HCT116 (cell line): ENCODE data around the gene TACC2.

Experiments used
- ELF1 ChIP-seq: IDR thresholded peaks from 2 replicates; pipeline ENCODE4 v1.6.1; 2012; ENCODE audit warnings: low read depth, borderline replicate concordance
- EZH2 ChIP-seq: fragments of 200-600 bp; sonication (generic); IDR thresholded peaks from 2 replicates; pipeline ENCODE4 v1.6.1; 2017; ENCODE audit warnings: antibody characterized with exemption, mixed run types
- POLR2A ChIP-seq: IDR thresholded peaks from 2 replicates; pipeline ENCODE4 v1.7.0; 2011; ENCODE audit warnings: borderline replicate concordance; ENCODE audit not compliant: insufficient read depth, insufficient read length; ENCODE audit errors: extremely low read depth
- RAD21 ChIP-seq: IDR thresholded peaks from 2 replicates; pipeline ENCODE4 v1.6.1; 2012; ENCODE audit warnings: low read depth, mild to moderate bottlenecking
- REST ChIP-seq: IDR thresholded peaks from 2 replicates; pipeline ENCODE4 v1.6.1; 2012; ENCODE audit warnings: low read depth
- YY1 ChIP-seq: IDR thresholded peaks from 2 replicates; pipeline ENCODE4 v1.6.1; 2011; ENCODE audit warnings: low read length, low read depth, moderate library complexity, mild to moderate bottlenecking; ENCODE audit not compliant: insufficient replicate concordance; ENCODE audit errors: extremely low read depth
- ZNF274 ChIP-seq: fragments of 200-500 bp; sonication (Bioruptor generic); IDR thresholded peaks from 2 replicates; pipeline ENCODE4 v1.6.1; 2014; ENCODE audit warnings: mild to moderate bottlenecking, low read depth, low read length, inconsistent platforms
- TF ChIP-seq, protein P1 (sequence below), 3 experiments: fragments of 200-600 bp in 1 of 3; sonication (generic) in 1 of 3; IDR thresholded peaks in 2 of 3; conservative IDR thresholded peaks in 1 of 3; 2 replicates each; pipeline ENCODE4 v1.5.1; 2012 to 2017; ENCODE audit warnings: low read depth in 2 of 3, low read length in 2 of 3, antibody characterized with exemption in 1 of 3, borderline replicate concordance in 1 of 3, control low read depth in 1 of 3, mild to moderate bottlenecking in 1 of 3, mixed read lengths in 1 of 3, mixed run types in 1 of 3, moderate library complexity in 1 of 3; ENCODE audit not compliant: insufficient read depth in 1 of 3
- TF ChIP-seq, protein P2 (sequence below): IDR thresholded peaks from 2 replicates; pipeline ENCODE4 v1.6.1; 2012

DNA sequence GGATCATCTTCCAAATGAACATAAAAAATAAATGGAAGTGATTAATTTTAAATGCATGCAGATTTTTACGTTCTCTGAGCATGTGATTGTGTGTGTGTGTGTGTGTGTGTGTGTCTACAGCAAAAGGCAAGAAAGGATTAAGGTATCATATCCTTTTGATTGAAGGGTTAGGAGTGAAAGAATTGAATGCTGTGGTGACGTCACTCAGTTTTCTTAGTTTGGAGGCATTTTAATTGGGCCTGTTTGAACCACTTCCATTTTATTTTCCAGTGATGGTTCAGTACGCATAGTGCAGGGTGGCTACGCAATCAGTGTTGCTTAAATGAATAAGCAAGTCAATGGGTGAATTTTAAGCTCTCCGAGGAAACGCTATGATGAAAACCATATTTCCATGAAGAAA is 31.3 kb downstream of the TACC2 start:
- TF ChIP-seq REST (no peak), POLR2A (no peak), YY1 (no peak), ZNF274 (no peak), ELF1 (no peak), EZH2 (no peak), RAD21 (no peak)
- TF ChIP-seq, protein P1, sequence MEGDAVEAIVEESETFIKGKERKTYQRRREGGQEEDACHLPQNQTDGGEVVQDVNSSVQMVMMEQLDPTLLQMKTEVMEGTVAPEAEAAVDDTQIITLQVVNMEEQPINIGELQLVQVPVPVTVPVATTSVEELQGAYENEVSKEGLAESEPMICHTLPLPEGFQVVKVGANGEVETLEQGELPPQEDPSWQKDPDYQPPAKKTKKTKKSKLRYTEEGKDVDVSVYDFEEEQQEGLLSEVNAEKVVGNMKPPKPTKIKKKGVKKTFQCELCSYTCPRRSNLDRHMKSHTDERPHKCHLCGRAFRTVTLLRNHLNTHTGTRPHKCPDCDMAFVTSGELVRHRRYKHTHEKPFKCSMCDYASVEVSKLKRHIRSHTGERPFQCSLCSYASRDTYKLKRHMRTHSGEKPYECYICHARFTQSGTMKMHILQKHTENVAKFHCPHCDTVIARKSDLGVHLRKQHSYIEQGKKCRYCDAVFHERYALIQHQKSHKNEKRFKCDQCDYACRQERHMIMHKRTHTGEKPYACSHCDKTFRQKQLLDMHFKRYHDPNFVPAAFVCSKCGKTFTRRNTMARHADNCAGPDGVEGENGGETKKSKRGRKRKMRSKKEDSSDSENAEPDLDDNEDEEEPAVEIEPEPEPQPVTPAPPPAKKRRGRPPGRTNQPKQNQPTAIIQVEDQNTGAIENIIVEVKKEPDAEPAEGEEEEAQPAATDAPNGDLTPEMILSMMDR (IDR thresholded peaks at IDR 0.05 in 2 of 3, conservative IDR thresholded peaks at IDR 0.05 in 1 of 3; ENCODE audit: borderline replicate concordance in 1 of 3, insufficient read depth in 1 of 3, low read depth in 2 of 3, low read length in 2 of 3): no peak
- TF ChIP-seq, protein P2, sequence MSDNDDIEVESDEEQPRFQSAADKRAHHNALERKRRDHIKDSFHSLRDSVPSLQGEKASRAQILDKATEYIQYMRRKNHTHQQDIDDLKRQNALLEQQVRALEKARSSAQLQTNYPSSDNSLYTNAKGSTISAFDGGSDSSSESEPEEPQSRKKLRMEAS: no peak
